MM.1S (cell line): ENCODE measurements around the gene ADSS1.

Experiments used
- DNase-seq: peaks from one replicate; pipeline ENCODE4 v3.0.0-alpha.2; 2015
- H2AFZ ChIP-seq: fragments of 300-600 bp; sonication (generic); 2 replicates; pipeline ENCODE4 v1.6.0; 2016; ENCODE audit warnings: antibody characterized with exemption, low read length
- H3F3A ChIP-seq: fragments of 300-600 bp; sonication (generic); 2 replicates; pipeline ENCODE4 v1.6.1; 2016; ENCODE audit warnings: mild to moderate bottlenecking, antibody characterized with exemption, low read length, moderate library complexity, mixed read lengths; ENCODE audit not compliant: insufficient read depth
- H3K27ac ChIP-seq: fragments of 300-600 bp; sonication (generic); 2 replicates; pipeline ENCODE4 v1.5.1; 2016; ENCODE audit warnings: mild to moderate bottlenecking, low read length
- H3K27me3 ChIP-seq: fragments of 300-600 bp; sonication (generic); replicated peaks from 2 replicates; pipeline ENCODE4 v1.6.0; 2016; ENCODE audit warnings: low read length; ENCODE audit not compliant: insufficient read depth
- H3K36me3 ChIP-seq: fragments of 300-600 bp; sonication (generic); replicated peaks from 2 replicates; pipeline ENCODE4 v1.6.1; 2016; ENCODE audit warnings: mild to moderate bottlenecking, low read length, mixed read lengths; ENCODE audit not compliant: insufficient read depth
- H3K4me1 ChIP-seq: fragments of 300-600 bp; sonication (generic); 2 replicates; pipeline ENCODE4 v1.6.1; 2016; ENCODE audit warnings: low read length, mixed read lengths
- H3K4me2 ChIP-seq: fragments of 300-600 bp; sonication (generic); 2 replicates; pipeline ENCODE4 v1.6.0; 2016; ENCODE audit warnings: low read depth, low read length
- H3K4me3 ChIP-seq: fragments of 300-600 bp; sonication (generic); 2 replicates; pipeline ENCODE4 v1.5.1; 2016; ENCODE audit warnings: low read length, mixed read lengths
- H3K79me2 ChIP-seq: fragments of 300-600 bp; sonication (generic); 2 replicates; pipeline ENCODE4 v1.6.1; 2016; ENCODE audit warnings: mixed run types, low read length, mixed read lengths
- H3K9ac ChIP-seq: fragments of 300-600 bp; sonication (generic); 2 replicates; pipeline ENCODE4 v1.6.1; 2016; ENCODE audit warnings: low read length, mixed read lengths
- H3K9me2 ChIP-seq: fragments of 300-600 bp; sonication (generic); replicated peaks from 2 replicates; pipeline ENCODE4 v1.6.1; 2016; ENCODE audit warnings: mild to moderate bottlenecking, low read length, mixed read lengths; ENCODE audit not compliant: insufficient read depth
- H3K9me3 ChIP-seq: fragments of 300-600 bp; sonication (generic); replicated peaks from 2 replicates; pipeline ENCODE4 v1.6.1; 2016; ENCODE audit warnings: mild to moderate bottlenecking, low read length, mixed read lengths; ENCODE audit not compliant: insufficient read depth
- H4K20me1 ChIP-seq: fragments of 300-600 bp; sonication (generic); 2 replicates; pipeline ENCODE4 v1.6.1; 2016; ENCODE audit warnings: mild to moderate bottlenecking, low read length, moderate library complexity, mixed read lengths; ENCODE audit not compliant: insufficient read depth
- CTCF ChIP-seq: fragments of 300-600 bp; sonication (generic); IDR thresholded peaks from 2 replicates; pipeline ENCODE4 v1.5.1; 2016; ENCODE audit warnings: antibody characterized with exemption, low read length, mixed read lengths
- EZH2 ChIP-seq: fragments of 300-600 bp; sonication (generic); optimal IDR thresholded peaks from 2 replicates; pipeline ENCODE3; 2017; ENCODE audit warnings: low read depth, mild to moderate bottlenecking, antibody characterized with exemption, low read length, mixed read lengths
- EZH2phosphoT487 ChIP-seq: fragments of 300-600 bp; sonication (generic); IDR thresholded peaks from 2 replicates; pipeline ENCODE4 v1.6.1; 2018; ENCODE audit warnings: antibody characterized with exemption, low read length

The ADSS1 gene

GRCh38 chr14:104691546-104692260 lies 32.3 kb upstream of the ADSS1 start:
- no peaks in the 10 kb centered on the region for H3K4me1 ChIP-seq
- H4K20me1 ChIP-seq = no peaks in the 10 kb centered on the region

GRCh38 chr14:104692261-104692938 lies 31.6 kb upstream of the ADSS1 start:
- no peaks in the 10 kb centered on the region for H3K27me3 ChIP-seq
- DNase-seq = no peak
- no peak overlapping the region for H3K4me3 ChIP-seq
- no peaks in the 10 kb centered on the region for H3K9me3 ChIP-seq
- no peaks in the 10 kb centered on the region for H4K20me1 ChIP-seq
- no peak overlapping the region for H3K9ac ChIP-seq
- no peaks in the 10 kb centered on the region for H3K36me3 ChIP-seq
- peaks cover 12% of the 10 kb centered on the region for H3K79me2 ChIP-seq
- no peak overlapping the region for H3K27ac ChIP-seq
- H3K4me2 ChIP-seq = no peak overlapping the region
- no peaks in the 10 kb centered on the region for H3K4me1 ChIP-seq
- TF ChIP-seq CTCF (no peak), EZH2 (no peak), EZH2phosphoT487 (no peak)
- H3F3A ChIP-seq = no peaks in the 10 kb centered on the region
- no peak overlapping the region for H2AFZ ChIP-seq
- H3K9me2 ChIP-seq = no peaks in the 10 kb centered on the region

More at GRCh38 chr14:104691546-104692260, 32.3 kb upstream of the ADSS1 start:
- no peak overlapping the region for H3K4me2 ChIP-seq
- no peak overlapping the region for H3K4me3 ChIP-seq
- no peak overlapping the region for H3K27ac ChIP-seq
- no peaks in the 10 kb centered on the region for H3F3A ChIP-seq
- no peak for TF ChIP-seq EZH2phosphoT487
- TF ChIP-seq EZH2 = no peak
- no peak for TF ChIP-seq CTCF
- no peak for DNase-seq
- no peak overlapping the region for H3K9ac ChIP-seq
- H3K79me2 ChIP-seq = peaks cover 12% of the 10 kb centered on the region
- no peak overlapping the region for H2AFZ ChIP-seq
- no peaks in the 10 kb centered on the region for H3K27me3 ChIP-seq
- no peaks in the 10 kb centered on the region for H3K9me3 ChIP-seq
- no peaks in the 10 kb centered on the region for H3K9me2 ChIP-seq
- H3K36me3 ChIP-seq = no peaks in the 10 kb centered on the region

- Histone ChIP-seq H2AFZ (no peak overlapping the region), H3K4me3 (no peak overlapping the region), H3K27ac (no peak overlapping the region), H3F3A (no peaks in the 10 kb centered on the region), H3K9me2 (no peaks in the 10 kb centered on the region), H3K9ac (no peak overlapping the region), H3K9me3 (no peaks in the 10 kb centered on the region), H3K4me2 (no peak overlapping the region), H3K36me3 (no peaks in the 10 kb centered on the region), H4K20me1 (no peaks in the 10 kb centered on the region), H3K79me2 (peaks cover 12% of the 10 kb centered on the region), H3K4me1 (no peaks in the 10 kb centered on the region), H3K27me3 (no peaks in the 10 kb centered on the region)
- TF ChIP-seq CTCF (no peak), EZH2 (no peak), EZH2phosphoT487 (no peak)
- DNase-seq = no peak
Measured at GRCh38 chr14:104692939-104693315, 31.1 kb upstream of the ADSS1 start.
